ENCODE measurements around the gene TRAPPC1. TPM values are rescaled to one million over a fixed set of nuclear protein-coding genes. Genes with fewer than 3 reads are reported as not detected.

Gene TRAPPC1
- total RNA-seq, 2 donors from 2014 or later: 52.4 to 68.2 TPM

DNA sequence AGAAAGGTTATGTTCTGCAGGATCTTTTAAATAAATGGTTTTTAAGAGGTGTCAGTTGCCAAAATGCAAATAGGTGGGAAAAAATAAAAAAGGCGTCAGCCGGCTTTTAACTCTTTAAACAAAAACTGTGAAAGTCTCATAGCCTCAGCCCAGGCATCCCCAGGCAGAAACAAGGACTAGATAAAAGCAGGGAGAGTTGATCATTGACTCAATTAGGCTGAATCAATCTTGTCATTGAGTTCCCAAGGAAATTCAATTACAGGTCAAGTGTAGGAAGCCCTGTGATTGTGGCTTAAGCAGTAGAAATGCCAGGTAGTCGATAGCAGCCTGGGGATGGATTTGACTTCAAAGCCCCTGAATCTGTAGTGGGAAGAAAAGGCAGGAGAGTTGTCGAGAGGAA, 39.9 kb upstream of the TRAPPC1 start:
- no peaks in the 10 kb centered on the region for H3K27me3 ChIP-seq
- DNase-seq (ENCODE audit: low spot score): no peak
- H3K36me3 ChIP-seq: no peaks in the 10 kb centered on the region
- no peak overlapping the region for H3K27ac ChIP-seq
- no peak overlapping the region for H3K4me3 ChIP-seq
- TF ChIP-seq, protein P1, sequence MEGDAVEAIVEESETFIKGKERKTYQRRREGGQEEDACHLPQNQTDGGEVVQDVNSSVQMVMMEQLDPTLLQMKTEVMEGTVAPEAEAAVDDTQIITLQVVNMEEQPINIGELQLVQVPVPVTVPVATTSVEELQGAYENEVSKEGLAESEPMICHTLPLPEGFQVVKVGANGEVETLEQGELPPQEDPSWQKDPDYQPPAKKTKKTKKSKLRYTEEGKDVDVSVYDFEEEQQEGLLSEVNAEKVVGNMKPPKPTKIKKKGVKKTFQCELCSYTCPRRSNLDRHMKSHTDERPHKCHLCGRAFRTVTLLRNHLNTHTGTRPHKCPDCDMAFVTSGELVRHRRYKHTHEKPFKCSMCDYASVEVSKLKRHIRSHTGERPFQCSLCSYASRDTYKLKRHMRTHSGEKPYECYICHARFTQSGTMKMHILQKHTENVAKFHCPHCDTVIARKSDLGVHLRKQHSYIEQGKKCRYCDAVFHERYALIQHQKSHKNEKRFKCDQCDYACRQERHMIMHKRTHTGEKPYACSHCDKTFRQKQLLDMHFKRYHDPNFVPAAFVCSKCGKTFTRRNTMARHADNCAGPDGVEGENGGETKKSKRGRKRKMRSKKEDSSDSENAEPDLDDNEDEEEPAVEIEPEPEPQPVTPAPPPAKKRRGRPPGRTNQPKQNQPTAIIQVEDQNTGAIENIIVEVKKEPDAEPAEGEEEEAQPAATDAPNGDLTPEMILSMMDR (IDR thresholded peaks at IDR 0.05): no peak
- peaks cover 0 to 18% of the 10 kb centered on the region in 2 donors for H3K9me3 ChIP-seq
- H3K4me1 ChIP-seq: no peaks in the 10 kb centered on the region

DNA sequence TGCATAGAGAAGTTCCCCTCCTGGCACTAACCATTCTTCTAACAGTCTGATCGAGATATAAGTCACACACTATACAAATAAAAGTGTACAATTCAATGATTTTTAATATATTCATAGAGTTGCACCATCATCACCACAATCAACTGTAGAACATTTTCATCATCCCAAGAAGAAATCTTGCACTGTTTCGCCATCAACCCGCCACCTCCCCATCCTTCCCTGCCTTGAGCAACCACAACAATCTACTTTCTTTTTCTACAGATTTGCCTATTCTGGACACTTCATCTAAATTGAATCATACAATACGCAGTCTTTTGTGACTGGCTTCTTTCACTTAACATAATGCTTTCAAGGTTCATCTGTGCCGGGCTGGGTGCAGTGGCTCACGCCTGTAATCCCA, 37.7 kb upstream of the TRAPPC1 start:
- Histone ChIP-seq H3K27me3 (no peaks in the 10 kb centered on the region), H3K27ac (no peak overlapping the region), H3K4me1 (no peaks in the 10 kb centered on the region), H3K9me3 (peaks cover 0 to 6% of the 10 kb centered on the region in 2 donors), H3K4me3 (no peak overlapping the region), H3K36me3 (no peaks in the 10 kb centered on the region)
- TF ChIP-seq, protein P1 (IDR thresholded peaks at IDR 0.05): no peak
- no peak for DNase-seq (ENCODE audit: low spot score)

DNA sequence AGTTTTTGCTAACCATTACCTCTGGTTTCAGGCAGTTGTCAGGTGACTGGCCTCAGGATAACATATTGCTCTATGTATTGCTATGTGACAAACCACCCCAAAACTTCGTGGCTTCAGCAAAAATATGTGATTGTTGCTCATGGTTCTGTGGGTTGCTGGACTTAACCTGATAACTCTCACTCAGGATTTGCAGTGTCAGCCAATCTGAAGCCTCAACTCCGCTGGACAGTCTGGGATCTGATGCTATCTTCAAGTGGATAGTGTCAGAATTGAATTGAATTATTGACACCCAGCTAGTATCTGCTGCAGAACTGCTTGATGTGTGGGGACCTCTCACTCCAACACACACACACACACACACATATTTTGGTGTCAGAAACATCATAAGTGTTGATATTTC, 36.0 kb upstream of the TRAPPC1 start:
- no peak overlapping the region for H3K4me3 ChIP-seq
- TF ChIP-seq, protein P1 (IDR thresholded peaks at IDR 0.05): no peak

DNA sequence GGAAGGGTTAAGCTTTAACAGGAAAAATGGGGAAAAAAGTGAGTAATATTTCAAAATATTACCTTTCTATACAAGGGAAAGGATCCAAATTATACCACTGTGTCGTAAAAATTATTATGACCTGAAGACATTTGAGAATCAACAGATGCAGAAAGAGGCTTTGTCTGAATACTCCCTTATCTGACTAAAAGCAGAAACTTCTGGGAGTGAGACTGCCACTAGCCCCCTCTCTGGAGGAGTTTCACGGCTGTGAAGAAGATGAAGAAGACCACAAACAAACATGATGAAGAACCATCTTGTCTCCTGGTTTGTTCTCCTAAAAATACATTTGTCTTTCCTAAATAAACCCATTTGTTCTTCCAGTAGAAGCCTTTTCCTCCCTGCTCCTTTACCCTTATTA, 29.7 kb upstream of the TRAPPC1 start:
- Histone ChIP-seq H3K4me3 (no peak overlapping the region), H3K9me3 (no peaks in the 10 kb centered on the region), H3K27ac (no peak overlapping the region), H3K4me1 (peaks cover 0 to 3% of the 10 kb centered on the region in 2 donors), H3K27me3 (no peaks in the 10 kb centered on the region), H3K36me3 (no peaks in the 10 kb centered on the region)
- TF ChIP-seq, protein P1 (IDR thresholded peaks at IDR 0.05): no peak
- no peak for DNase-seq (ENCODE audit: low spot score)

More for the DNA sequence above, 36.0 kb upstream of the TRAPPC1 start:
- DNase-seq (ENCODE audit: low spot score): no peak
- Histone ChIP-seq H3K36me3 (no peaks in the 10 kb centered on the region), H3K9me3 (no peaks in the 10 kb centered on the region), H3K27me3 (no peaks in the 10 kb centered on the region), H3K27ac (no peak overlapping the region), H3K4me1 (no peaks in the 10 kb centered on the region)

DNA sequence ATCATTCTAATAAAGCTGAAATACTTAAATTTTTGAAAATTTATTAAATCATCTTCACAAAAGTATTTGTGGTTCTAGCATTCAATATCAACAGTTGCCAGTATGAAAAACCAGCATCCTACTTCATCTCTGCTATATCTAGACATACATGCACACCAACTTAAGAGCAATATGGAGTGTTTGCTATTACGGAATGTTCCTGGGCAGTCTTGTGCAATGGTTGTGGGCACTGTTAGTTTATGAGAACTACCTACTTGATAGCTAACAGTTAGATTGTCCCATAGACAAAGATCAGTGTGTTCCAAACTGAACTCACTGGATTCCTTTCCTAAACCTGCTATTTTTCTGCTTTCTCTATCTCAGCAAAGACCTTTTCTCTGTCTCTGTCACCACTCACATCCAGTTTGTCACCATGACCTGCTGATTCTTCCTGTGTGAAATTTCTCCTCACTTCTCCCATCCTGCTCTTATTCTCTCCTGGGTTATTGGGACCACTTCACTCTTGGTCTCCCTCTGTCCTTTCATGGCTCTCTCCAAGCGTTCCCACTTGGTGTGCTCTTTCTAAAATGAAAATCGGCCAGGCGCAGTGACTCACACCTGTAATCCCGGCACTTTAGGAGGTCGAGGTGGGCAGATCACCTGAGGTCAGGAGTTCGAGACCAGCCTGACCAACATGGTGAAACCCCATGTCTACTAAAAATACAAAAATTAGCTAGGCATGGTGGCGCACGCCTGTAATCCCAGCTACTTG, 27.9 kb upstream of the TRAPPC1 start:
- H3K9me3 ChIP-seq: no peaks in the 10 kb centered on the region
- H3K27me3 ChIP-seq: no peaks in the 10 kb centered on the region
- H3K4me3 ChIP-seq: no peak overlapping the region
- peaks cover 0 to 16% of the 10 kb centered on the region in 2 donors for H3K4me1 ChIP-seq
- H3K27ac ChIP-seq: no peak overlapping the region
- DNase-seq (ENCODE audit: low spot score): no peak
- no peaks in the 10 kb centered on the region for H3K36me3 ChIP-seq
- TF ChIP-seq, protein P1 (IDR thresholded peaks at IDR 0.05): no peak

Measured in right atrium auricular region (tissue), 2 donors.